Measurements from ENCODE around the gene POU6F2. TPM values are rescaled to one million over a fixed set of nuclear protein-coding genes. Genes with fewer than 3 reads are reported as not detected.
"Not testable (repeated sequence)": the region's sequence is repeated elsewhere in the genome, so short reads cannot be mapped to it uniquely, and the experiment has no call there.

POU6F2 gene
- total and polyA plus RNA-seq, 5 donors from 2014 or later, result not detected

- no peak overlapping the region for H3K4me3 Mint-ChIP-seq
- ATAC-seq (ENCODE audit: low read depth in 2 of 2) (no peak), DNase-seq (no peak)
- peaks cover 0 to 2% (median 0%) of the 10 kb centered on the region in 7 donors for H3K9me3 Mint-ChIP-seq
- H3K27me3 Mint-ChIP-seq, result peaks cover 18% of the 10 kb centered on the region
- no peaks in the 10 kb centered on the region for H3K4me1 Mint-ChIP-seq
- H3K27ac Mint-ChIP-seq, result no peak overlapping the region
- H3K36me3 Mint-ChIP-seq, result no peaks in the 10 kb centered on the region
- no peaks in the 10 kb centered on the region for H3K9me3 ChIP-seq (ENCODE audit: control insufficient read depth in 2 of 2, low read length in 2 of 2)
- no peak overlapping the region for H3K27ac ChIP-seq (ENCODE audit: insufficient read depth, low read length, poor library complexity, severe bottlenecking)
- peaks cover 1% of the 10 kb centered on the region for H3K27me3 ChIP-seq (ENCODE audit: control insufficient read depth, insufficient read depth, low read length)
- no peaks in the 10 kb centered on the region for H3K36me3 ChIP-seq (ENCODE audit: control insufficient read depth, insufficient read depth, low read length)
- H3K4me3 ChIP-seq (ENCODE audit: low read depth, low read length), result no peak overlapping the region
- no peaks in the 10 kb centered on the region for H3K4me1 ChIP-seq (ENCODE audit: control insufficient read depth, insufficient read depth, low read length, poor library complexity, severe bottlenecking)
Observed at GRCh38 chr7:39367451-39367850, 389.7 kb downstream of the POU6F2 start.

- Mint-ChIP-seq H3K36me3 (no peaks in the 10 kb centered on the region), H3K27me3 (peaks cover 15% of the 10 kb centered on the region), H3K4me1 (no peaks in the 10 kb centered on the region), H3K4me3 (no peak overlapping the region), H3K27ac (no peak overlapping the region), H3K9me3 (peaks cover 0 to 2% (median 0%) of the 10 kb centered on the region in 7 donors)
- DNase-seq (no peak), ATAC-seq (ENCODE audit: low read depth in 2 of 2) (no peak)
- H3K27ac ChIP-seq (ENCODE audit: insufficient read depth, low read length, poor library complexity, severe bottlenecking), result no peak overlapping the region
- H3K27me3 ChIP-seq (ENCODE audit: control insufficient read depth, insufficient read depth, low read length), result peaks cover 2% of the 10 kb centered on the region
- H3K9me3 ChIP-seq (ENCODE audit: control insufficient read depth in 2 of 2, low read length in 2 of 2), result no peaks in the 10 kb centered on the region
- no peaks in the 10 kb centered on the region for H3K4me1 ChIP-seq (ENCODE audit: control insufficient read depth, insufficient read depth, low read length, poor library complexity, severe bottlenecking)
- no peaks in the 10 kb centered on the region for H3K36me3 ChIP-seq (ENCODE audit: control insufficient read depth, insufficient read depth, low read length)
- no peak overlapping the region for H3K4me3 ChIP-seq (ENCODE audit: low read depth, low read length)
Observed at GRCh38 chr7:39367943-39368342, 390.2 kb downstream of the POU6F2 start.

- Mint-ChIP-seq H3K27ac (no peak overlapping the region), H3K36me3 (no peaks in the 10 kb centered on the region), H3K9me3 (peaks cover 0 to 2% (median 0%) of the 10 kb centered on the region in 7 donors)
Observed at GRCh38 chr7:39372383-39372782, 394.7 kb downstream of the POU6F2 start.

GRCh38 chr7:39374436-39375040 lies 396.8 kb downstream of the POU6F2 start:
- DNase-seq (no peak), ATAC-seq (ENCODE audit: low read depth in 2 of 2) (no peak)
- Mint-ChIP-seq H3K27me3 (peaks cover 10% of the 10 kb centered on the region), H3K4me1 (no peaks in the 10 kb centered on the region), H3K4me3 (no peak overlapping the region), H3K9me3 (peaks cover 0 to 2% (median 0%) of the 10 kb centered on the region in 7 donors), H3K27ac (no peak overlapping the region), H3K36me3 (no peaks in the 10 kb centered on the region)
- H3K36me3 ChIP-seq (ENCODE audit: control insufficient read depth, insufficient read depth, low read length), result no peaks in the 10 kb centered on the region
- no peak overlapping the region for H3K4me3 ChIP-seq (ENCODE audit: low read depth, low read length)
- peaks cover 3% of the 10 kb centered on the region for H3K27me3 ChIP-seq (ENCODE audit: control insufficient read depth, insufficient read depth, low read length)
- no peak overlapping the region for H3K27ac ChIP-seq (ENCODE audit: insufficient read depth, low read length, poor library complexity, severe bottlenecking)
- H3K4me1 ChIP-seq (ENCODE audit: control insufficient read depth, insufficient read depth, low read length, poor library complexity, severe bottlenecking), result no peaks in the 10 kb centered on the region
- H3K9me3 ChIP-seq (ENCODE audit: control insufficient read depth in 2 of 2, low read length in 2 of 2), result no peaks in the 10 kb centered on the region

More at GRCh38 chr7:39372383-39372782, 394.7 kb downstream of the POU6F2 start:
- Mint-ChIP-seq H3K27me3 (peaks cover 15% of the 10 kb centered on the region), H3K4me1 (no peaks in the 10 kb centered on the region), H3K4me3 (no peak overlapping the region)
- H3K9me3 ChIP-seq (ENCODE audit: control insufficient read depth in 2 of 2, low read length in 2 of 2), result no peaks in the 10 kb centered on the region
- no peaks in the 10 kb centered on the region for H3K4me1 ChIP-seq (ENCODE audit: control insufficient read depth, insufficient read depth, low read length, poor library complexity, severe bottlenecking)
- no peak for ATAC-seq (ENCODE audit: low read depth in 2 of 2)
- peaks cover 3% of the 10 kb centered on the region for H3K27me3 ChIP-seq (ENCODE audit: control insufficient read depth, insufficient read depth, low read length)
- no peak for DNase-seq
- H3K4me3 ChIP-seq (ENCODE audit: low read depth, low read length), result no peak overlapping the region
- no peaks in the 10 kb centered on the region for H3K36me3 ChIP-seq (ENCODE audit: control insufficient read depth, insufficient read depth, low read length)
- no peak overlapping the region for H3K27ac ChIP-seq (ENCODE audit: insufficient read depth, low read length, poor library complexity, severe bottlenecking)

GRCh38 chr7:39375047-39375873 lies 397.6 kb downstream of the POU6F2 start:
- DNase-seq (no peak), ATAC-seq (ENCODE audit: low read depth in 2 of 2) (no peak)
- H3K9me3 ChIP-seq (ENCODE audit: control insufficient read depth in 2 of 2, low read length in 2 of 2), result no peaks in the 10 kb centered on the region
- Mint-ChIP-seq H3K36me3 (no peaks in the 10 kb centered on the region), H3K27me3 (peaks cover 14% of the 10 kb centered on the region), H3K27ac (no peak overlapping the region), H3K4me1 (no peaks in the 10 kb centered on the region), H3K4me3 (no peak overlapping the region), H3K9me3 (peaks cover 0 to 2% (median 0%) of the 10 kb centered on the region in 7 donors)
- H3K27ac ChIP-seq (ENCODE audit: insufficient read depth, low read length, poor library complexity, severe bottlenecking), result no peak overlapping the region
- H3K27me3 ChIP-seq (ENCODE audit: control insufficient read depth, insufficient read depth, low read length), result peaks cover 3% of the 10 kb centered on the region
- H3K36me3 ChIP-seq (ENCODE audit: control insufficient read depth, insufficient read depth, low read length), result no peaks in the 10 kb centered on the region
- H3K4me3 ChIP-seq (ENCODE audit: low read depth, low read length), result no peak overlapping the region
- H3K4me1 ChIP-seq (ENCODE audit: control insufficient read depth, insufficient read depth, low read length, poor library complexity, severe bottlenecking), result no peaks in the 10 kb centered on the region

GRCh38 chr7:39375874-39376190 lies 398.1 kb downstream of the POU6F2 start:
- Histone ChIP-seq H3K27ac (ENCODE audit: insufficient read depth, low read length, poor library complexity, severe bottlenecking) (no peak overlapping the region), H3K36me3 (ENCODE audit: control insufficient read depth, insufficient read depth, low read length) (no peaks in the 10 kb centered on the region), H3K27me3 (ENCODE audit: control insufficient read depth, insufficient read depth, low read length) (peaks cover 3% of the 10 kb centered on the region), H3K9me3 (ENCODE audit: control insufficient read depth in 2 of 2, low read length in 2 of 2) (no peaks in the 10 kb centered on the region), H3K4me1 (ENCODE audit: control insufficient read depth, insufficient read depth, low read length, poor library complexity, severe bottlenecking) (no peaks in the 10 kb centered on the region), H3K4me3 (ENCODE audit: low read depth, low read length) (no peak overlapping the region)
- Mint-ChIP-seq H3K27me3 (peaks cover 14% of the 10 kb centered on the region), H3K9me3 (peaks cover 0 to 2% (median 0%) of the 10 kb centered on the region in 7 donors), H3K27ac (no peak overlapping the region), H3K36me3 (no peaks in the 10 kb centered on the region), H3K4me3 (no peak overlapping the region), H3K4me1 (no peaks in the 10 kb centered on the region)
- no peak for DNase-seq
- no peak for ATAC-seq (ENCODE audit: low read depth in 2 of 2)

GRCh38 chr7:39376881-39377280 lies 399.2 kb downstream of the POU6F2 start:
- DNase-seq; H3K4me1 Mint-ChIP-seq; H3K27ac ChIP-seq (ENCODE audit: insufficient read depth, low read length, poor library complexity, severe bottlenecking); H3K4me3 Mint-ChIP-seq; H3K27me3 ChIP-seq (ENCODE audit: control insufficient read depth, insufficient read depth, low read length); H3K27ac Mint-ChIP-seq; H3K36me3 ChIP-seq (ENCODE audit: control insufficient read depth, insufficient read depth, low read length); H3K9me3 Mint-ChIP-seq; ATAC-seq (ENCODE audit: low read depth in 2 of 2); H3K4me3 ChIP-seq (ENCODE audit: low read depth, low read length); H3K36me3 Mint-ChIP-seq; H3K4me1 ChIP-seq (ENCODE audit: control insufficient read depth, insufficient read depth, low read length, poor library complexity, severe bottlenecking); H3K9me3 ChIP-seq (ENCODE audit: control insufficient read depth in 2 of 2, low read length in 2 of 2): not testable (repeated sequence)
- peaks cover 14% of the 10 kb centered on the region for H3K27me3 Mint-ChIP-seq

GRCh38 chr7:39379416-39379815 lies 401.7 kb downstream of the POU6F2 start:
- H3K4me3 Mint-ChIP-seq, result no peak overlapping the region
- DNase-seq (no peak), ATAC-seq (ENCODE audit: low read depth in 2 of 2) (no peak)
- H3K27ac Mint-ChIP-seq, result no peak overlapping the region
- H3K27me3 Mint-ChIP-seq, result peaks cover 6% of the 10 kb centered on the region
- H3K27me3 ChIP-seq (ENCODE audit: control insufficient read depth, insufficient read depth, low read length), result no peaks in the 10 kb centered on the region
- no peak overlapping the region for H3K27ac ChIP-seq (ENCODE audit: insufficient read depth, low read length, poor library complexity, severe bottlenecking)
- H3K4me1 Mint-ChIP-seq, result no peaks in the 10 kb centered on the region
- no peaks in the 10 kb centered on the region for H3K4me1 ChIP-seq (ENCODE audit: control insufficient read depth, insufficient read depth, low read length, poor library complexity, severe bottlenecking)
- no peak overlapping the region for H3K4me3 ChIP-seq (ENCODE audit: low read depth, low read length)
- no peaks in the 10 kb centered on the region for H3K9me3 ChIP-seq (ENCODE audit: control insufficient read depth in 2 of 2, low read length in 2 of 2)
- peaks cover 0 to 2% (median 0%) of the 10 kb centered on the region in 7 donors for H3K9me3 Mint-ChIP-seq
- H3K36me3 Mint-ChIP-seq, result no peaks in the 10 kb centered on the region
- H3K36me3 ChIP-seq (ENCODE audit: control insufficient read depth, insufficient read depth, low read length), result no peaks in the 10 kb centered on the region

Measured in CD4-positive, CD25-positive, alpha-beta regulatory T cell (primary cell).